GM20000 (cell line): Measurements from ENCODE around the gene FCMR.
"Not testable (repeated sequence)": the region's sequence is repeated elsewhere in the genome, so short reads cannot be mapped to it uniquely, and the experiment has no call there.

Experiments
- DNase-seq: peaks from one replicate; pipeline ENCODE4 v3.0.0; 2012; ENCODE audit warnings: low spot score
- CTCF ChIP-seq: IDR thresholded peaks from 2 replicates; pipeline ENCODE4 v1.5.1; 2012; ENCODE audit warnings: mild to moderate bottlenecking, control low read depth; ENCODE audit errors: extremely low read depth, missing control alignments

FCMR gene

GRCh38 chr1:206859082-206859521 is 62.6 kb downstream of the FCMR start:
- TF ChIP-seq CTCF = no peak

GRCh38 chr1:206856674-206857464 is 64.9 kb downstream of the FCMR start:
- peak; percentile 19 for DNase-seq
- no peak for TF ChIP-seq CTCF

More at GRCh38 chr1:206859082-206859521, 62.6 kb downstream of the FCMR start:
- no peak for DNase-seq

- TF ChIP-seq CTCF = no peak
- DNase-seq = no peak
These were observed 65.9 kb downstream of the FCMR start for GRCh38 chr1:206855859-206856258.

GRCh38 chr1:206854401-206855129 is 67.2 kb downstream of the FCMR start:
- no peak for DNase-seq
- TF ChIP-seq CTCF = no peak

GRCh38 chr1:206853696-206854095 is 68.0 kb downstream of the FCMR start:
- DNase-seq = not testable (repeated sequence)
